ENCODE measurements around the gene TMTC4.

GRCh38 chr13:100634696-100635095 is 39.9 kb downstream of the TMTC4 start:
- TF ChIP-seq CTCF (IDR thresholded peaks at IDR 0.05) (no peak), USF2 (IDR thresholded peaks at IDR 0.05) (no peak), EP300 (IDR thresholded peaks at IDR 0.05) (no peak), POLR2A (IDR thresholded peaks at IDR 0.05; ENCODE audit: low read length) (no peak), RNF2 (IDR thresholded peaks at IDR 0.05; ENCODE audit: borderline replicate concordance, low read depth) (no peak), SREBF2 (IDR thresholded peaks at IDR 0.05) (no peak), E2F6 (IDR thresholded peaks at IDR 0.05; ENCODE audit: borderline replicate concordance, low read depth) (no peak), REST (IDR thresholded peaks at IDR 0.05) (no peak), HDAC2 (IDR thresholded peaks at IDR 0.05) (no peak)
